Measurements from ENCODE around the gene UBB.

GRCh38 chr17:16361874-16362273, 19.0 kb upstream of the UBB start:
- TF ChIP-seq CEBPB (tag; IDR thresholded peaks at IDR 0.05) = no peak
- no peak for TF ChIP-seq ZNF561 (CRISPR knock-in tag; conservative IDR thresholded peaks at IDR 0.05)
- no peak for TF ChIP-seq CTCF (IDR thresholded peaks at IDR 0.05 in 2 of 3, conservative IDR thresholded peaks at IDR 0.05 in 1 of 3; ENCODE audit: insufficient read depth in 2 of 3, low read depth in 1 of 3, low read length in 3 of 3)
- no peak for TF ChIP-seq MAFG (tag; conservative IDR thresholded peaks at IDR 0.05)
- TF ChIP-seq CREB1 (IDR thresholded peaks at IDR 0.05) = no peak
- TF ChIP-seq CREB1 (CRISPR knock-in tag; IDR thresholded peaks at IDR 0.05) = no peak

Measured in K562 (cell line).